CD4-positive, alpha-beta memory T cell (primary cell): Measurements from ENCODE around the gene LINGO1. TPM values are rescaled to one million over a fixed set of nuclear protein-coding genes. Genes with fewer than 3 reads are reported as not detected.

Source experiments
- CTCF ChIA-PET: fragments of 350-600 bp; sonication (Branson Sonifier 250); formaldehyde crosslinking; loops from one replicate; lab custom pipeline; 2021; ENCODE audit warnings: inconsistent platforms; ENCODE audit not compliant: partially characterized antibody; lab: Charles Lee
- POLR2A ChIA-PET: fragments of 350-600 bp; sonication (Branson Sonifier 250); formaldehyde crosslinking; loops from one replicate; lab custom pipeline; 2021; ENCODE audit not compliant: partially characterized antibody; lab: Charles Lee
- DNase-seq, 5 donors: peaks; one replicate each; pipeline versions ENCODE4 v3.0.0 to v3.0.0-alpha.2; 2020 to 2022; ENCODE audit warnings: mixed read lengths in 1 of 5
- H3K27ac ChIP-seq: one replicate; pipeline ENCODE4 v1.7.0; 2013; ENCODE audit warnings: low read depth, low read length
- H3K27me3 ChIP-seq: 2 replicates; pipeline ENCODE4 v1.7.0; 2013; ENCODE audit warnings: mild to moderate bottlenecking, low read length, moderate library complexity; ENCODE audit not compliant: insufficient read depth
- H3K36me3 ChIP-seq: 2 replicates; pipeline ENCODE4 v1.7.0; 2013; ENCODE audit warnings: mild to moderate bottlenecking, low read length, moderate library complexity; ENCODE audit not compliant: insufficient read depth
- H3K4me1 ChIP-seq: 2 replicates; pipeline ENCODE4 v1.7.0; 2013; ENCODE audit warnings: mild to moderate bottlenecking, low read length, moderate library complexity; ENCODE audit not compliant: insufficient read depth
- H3K4me3 ChIP-seq, 2 donors: one replicate each; pipeline ENCODE4 v1.7.0; 2013; ENCODE audit warnings: low read length in 2 of 2, mild to moderate bottlenecking in 1 of 2
- H3K9me3 ChIP-seq, 2 donors: one replicate each; pipeline ENCODE4 v1.7.0; 2013; ENCODE audit warnings: low read length in 2 of 2, control low read depth in 1 of 2; ENCODE audit not compliant: control insufficient read depth in 1 of 2
- H3K27ac Mint-ChIP-seq, 7 donors: one replicate each; pipeline ENCODE4 v1.8.0; 2020 to 2021; ENCODE audit warnings: mixed read lengths in 7 of 7, mild to moderate bottlenecking in 6 of 7, inconsistent platforms in 3 of 7, moderate library complexity in 3 of 7
- H3K27me3 Mint-ChIP-seq, 2 donors: one replicate each; pipeline ENCODE4 v1.8.0; 2020 to 2021; ENCODE audit warnings: mixed read lengths in 2 of 2
- H3K36me3 Mint-ChIP-seq, 2 donors: one replicate each; pipeline ENCODE4 v1.8.0; 2020 to 2021; ENCODE audit warnings: mixed read lengths in 2 of 2, inconsistent platforms in 1 of 2, mild to moderate bottlenecking in 1 of 2
- H3K4me1 Mint-ChIP-seq, 4 donors: one replicate each; pipeline ENCODE4 v1.8.0; 2020 to 2021; ENCODE audit warnings: mixed read lengths in 4 of 4, mild to moderate bottlenecking in 1 of 4
- H3K4me3 Mint-ChIP-seq, 8 donors: one replicate each; pipeline ENCODE4 v1.8.0; 2020 to 2021; ENCODE audit warnings: mixed read lengths in 8 of 8, mild to moderate bottlenecking in 7 of 8, moderate library complexity in 6 of 8, inconsistent platforms in 3 of 8
- H3K9me3 Mint-ChIP-seq, 8 donors: one replicate each; pipeline ENCODE4 v1.8.0; 2020 to 2021; ENCODE audit warnings: mixed read lengths in 8 of 8, mild to moderate bottlenecking in 5 of 8, inconsistent platforms in 3 of 8, moderate library complexity in 1 of 8
- intact Hi-C: fragments of 100-400 bp; cut with micrococcal nuclease; formaldehyde crosslinking; loops from one replicate; pipeline ENCODE4 v1.15.1; 2023
- polyA plus RNA-seq, 2 donors: library from polyadenylated mRNA; unstranded; fragments of 300-500 nt; fragmentation: Illumina TruSeq; gene quantifications; one replicate each; pipeline ENCODE4 v1.2.3, GENCODE V29; 2021
- total RNA-seq, 2 experiments: library from RNA; stranded (reverse); gene quantifications; one replicate each; pipeline ENCODE4 v1.2.3, GENCODE V29; 2021

Gene LINGO1
- total and polyA plus RNA-seq, 4 experiments from 2014 or later = not detected

DNA sequence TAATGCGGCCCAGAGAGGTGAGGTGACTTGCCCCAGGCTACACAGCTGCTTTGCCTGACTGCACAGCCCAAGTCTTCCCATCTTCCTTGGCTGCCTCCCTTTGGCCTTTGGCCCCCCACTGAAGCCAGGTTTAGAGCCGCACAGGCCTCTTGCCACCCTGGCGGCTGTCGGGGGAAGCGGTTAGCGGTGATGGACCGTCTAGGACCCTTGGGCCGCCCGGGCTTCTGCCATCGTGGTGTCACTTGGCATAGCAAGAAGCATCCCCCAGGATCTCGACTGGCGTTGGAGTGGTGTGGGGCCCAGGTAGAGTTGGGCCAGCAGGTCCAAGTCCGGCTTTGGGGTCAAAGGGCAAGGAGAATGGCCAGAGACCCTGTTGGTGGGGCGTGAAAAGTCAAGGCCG lies 61.0 kb downstream of the LINGO1 start:
- no peak overlapping the region for H3K4me3 ChIP-seq
- Mint-ChIP-seq H3K4me1 (peaks cover 0 to 3% (median 0%) of the 10 kb centered on the region in 4 donors), H3K27ac (no peak overlapping the region), H3K27me3 (no peaks in the 10 kb centered on the region), H3K4me3 (no peak overlapping the region), H3K9me3 (peaks cover 0 to 2% (median 0%) of the 10 kb centered on the region in 8 donors), H3K36me3 (no peaks in the 10 kb centered on the region)
- H3K36me3 ChIP-seq = no peaks in the 10 kb centered on the region
- no peak for DNase-seq
- ChIA-PET POLR2A (no interaction called here), CTCF (no interaction called here)
- intact Hi-C loops = no loop called here
- H3K27me3 ChIP-seq = no peaks in the 10 kb centered on the region
- no peaks in the 10 kb centered on the region for H3K9me3 ChIP-seq
- H3K27ac ChIP-seq = no peak overlapping the region
- H3K4me1 ChIP-seq = no peaks in the 10 kb centered on the region

DNA sequence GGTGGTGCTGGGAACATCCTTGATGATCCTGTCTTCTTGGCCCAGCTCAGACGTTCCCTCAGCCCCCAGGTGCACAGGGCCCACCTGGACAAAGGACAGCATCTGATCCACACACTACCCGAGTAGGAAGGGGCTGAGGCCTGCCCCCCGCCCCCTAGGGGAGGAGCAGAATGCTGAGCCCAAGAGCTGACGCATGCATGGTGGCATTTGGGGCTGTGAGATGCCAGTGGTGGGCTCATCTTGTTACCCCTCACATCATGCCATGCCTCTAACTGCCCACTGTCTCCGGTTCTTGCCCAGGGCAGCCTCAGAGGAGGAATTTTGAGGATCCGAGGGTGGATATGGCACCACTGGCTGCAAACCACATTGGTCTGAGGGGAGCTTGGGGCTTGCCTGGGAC lies 61.5 kb downstream of the LINGO1 start:
- POLR2A ChIA-PET = no interaction called here
- Mint-ChIP-seq H3K36me3 (no peaks in the 10 kb centered on the region), H3K4me3 (no peak overlapping the region), H3K27me3 (no peaks in the 10 kb centered on the region), H3K9me3 (peaks cover 0 to 2% (median 0%) of the 10 kb centered on the region in 8 donors), H3K27ac (no peak overlapping the region), H3K4me1 (peaks cover 0 to 3% (median 0%) of the 10 kb centered on the region in 4 donors)
- Histone ChIP-seq H3K27me3 (no peaks in the 10 kb centered on the region), H3K4me1 (no peaks in the 10 kb centered on the region), H3K27ac (no peak overlapping the region), H3K9me3 (no peaks in the 10 kb centered on the region), H3K4me3 (no peak overlapping the region), H3K36me3 (no peaks in the 10 kb centered on the region)
- intact Hi-C loops = no loop called here
- DNase-seq = no peak
- CTCF ChIA-PET = no interaction called here

- Mint-ChIP-seq H3K27me3 (no peaks in the 10 kb centered on the region), H3K4me3 (no peak overlapping the region), H3K27ac (peak overlapping the region in 1 of 7 donors; percentile 55), H3K4me1 (peaks cover 0 to 3% (median 0%) of the 10 kb centered on the region in 4 donors), H3K9me3 (no peaks in the 10 kb centered on the region), H3K36me3 (no peaks in the 10 kb centered on the region)
- Histone ChIP-seq H3K4me3 (no peak overlapping the region), H3K4me1 (no peaks in the 10 kb centered on the region), H3K9me3 (no peaks in the 10 kb centered on the region), H3K36me3 (no peaks in the 10 kb centered on the region), H3K27me3 (no peaks in the 10 kb centered on the region), H3K27ac (no peak overlapping the region)
- CTCF ChIA-PET = interaction anchor here (0.8 kb wide), 1 partner anchor 1009 kb away, joined by 3 read pairs; no protein-coding TSS in a partner anchor
- POLR2A ChIA-PET = no interaction called here
- intact Hi-C loops = no loop called here
- DNase-seq = no peak
Observed at GRCh38 chr15:77569729-77570125, 63.0 kb downstream of the LINGO1 start.

- no peaks in the 10 kb centered on the region for H3K4me1 ChIP-seq
- peaks cover 0 to 3% (median 0%) of the 10 kb centered on the region in 4 donors for H3K4me1 Mint-ChIP-seq
- no peak overlapping the region for H3K4me3 Mint-ChIP-seq
- intact Hi-C loops = no loop called here
- no peaks in the 10 kb centered on the region for H3K27me3 Mint-ChIP-seq
- H3K9me3 ChIP-seq = no peaks in the 10 kb centered on the region
- no peak overlapping the region for H3K27ac Mint-ChIP-seq
- POLR2A ChIA-PET = no interaction called here
- no peak overlapping the region for H3K27ac ChIP-seq
- CTCF ChIA-PET = no interaction called here
- H3K36me3 ChIP-seq = no peaks in the 10 kb centered on the region
- DNase-seq = no peak
- no peaks in the 10 kb centered on the region for H3K9me3 Mint-ChIP-seq
- H3K36me3 Mint-ChIP-seq = no peaks in the 10 kb centered on the region
- H3K4me3 ChIP-seq = no peak overlapping the region
- no peaks in the 10 kb centered on the region for H3K27me3 ChIP-seq
Observed at GRCh38 chr15:77568973-77569728, 63.6 kb downstream of the LINGO1 start.

GRCh38 chr15:77568014-77568972 lies 64.4 kb downstream of the LINGO1 start:
- Mint-ChIP-seq H3K4me3 (no peak overlapping the region), H3K4me1 (peaks cover 0 to 3% (median 0%) of the 10 kb centered on the region in 4 donors), H3K27ac (no peak overlapping the region), H3K27me3 (peaks cover 0 to 3% of the 10 kb centered on the region in 2 donors), H3K9me3 (no peaks in the 10 kb centered on the region), H3K36me3 (no peaks in the 10 kb centered on the region)
- POLR2A ChIA-PET = no interaction called here
- Histone ChIP-seq H3K4me3 (no peak overlapping the region), H3K27ac (no peak overlapping the region), H3K4me1 (no peaks in the 10 kb centered on the region), H3K27me3 (no peaks in the 10 kb centered on the region), H3K9me3 (no peaks in the 10 kb centered on the region), H3K36me3 (no peaks in the 10 kb centered on the region)
- no peak for DNase-seq
- CTCF ChIA-PET = no interaction called here
- intact Hi-C loops = no loop called here

DNA sequence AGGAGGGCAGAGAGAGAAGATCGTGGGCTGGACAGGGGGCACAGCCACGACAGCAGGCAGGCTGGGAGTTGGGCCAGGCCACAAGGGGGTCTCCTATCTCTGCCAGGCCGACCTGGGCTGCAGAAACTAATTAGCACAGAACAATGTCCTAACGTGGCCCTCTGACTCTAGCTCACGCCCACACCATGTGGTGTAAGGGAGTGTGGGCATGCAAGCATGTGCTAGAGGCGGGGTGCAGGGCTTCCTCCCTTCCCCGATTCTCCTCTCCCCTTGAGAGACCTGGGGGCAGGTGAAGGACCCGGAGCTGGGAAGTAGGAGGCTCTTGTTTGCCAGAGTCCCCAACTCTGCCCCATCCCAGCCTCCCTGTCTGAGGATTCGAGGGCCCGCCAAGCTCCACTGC lies 65.5 kb downstream of the LINGO1 start:
- H3K9me3 ChIP-seq = no peaks in the 10 kb centered on the region
- no peaks in the 10 kb centered on the region for H3K4me1 ChIP-seq
- POLR2A ChIA-PET = no interaction called here
- H3K27me3 ChIP-seq = no peaks in the 10 kb centered on the region
- no peaks in the 10 kb centered on the region for H3K9me3 Mint-ChIP-seq
- H3K4me3 Mint-ChIP-seq = no peak overlapping the region
- intact Hi-C loops = no loop called here
- CTCF ChIA-PET = no interaction called here
- H3K27ac Mint-ChIP-seq = no peak overlapping the region
- no peak for DNase-seq
- H3K4me3 ChIP-seq = no peak overlapping the region
- peaks cover 0 to 3% (median 0%) of the 10 kb centered on the region in 4 donors for H3K4me1 Mint-ChIP-seq
- no peaks in the 10 kb centered on the region for H3K36me3 ChIP-seq
- no peaks in the 10 kb centered on the region for H3K36me3 Mint-ChIP-seq
- peaks cover 0 to 3% of the 10 kb centered on the region in 2 donors for H3K27me3 Mint-ChIP-seq
- H3K27ac ChIP-seq = no peak overlapping the region

- Mint-ChIP-seq H3K4me3 (no peak overlapping the region), H3K4me1 (peaks cover 0 to 3% (median 0%) of the 10 kb centered on the region in 4 donors), H3K9me3 (no peaks in the 10 kb centered on the region), H3K27ac (peak overlapping the region in 1 of 7 donors; percentile 1), H3K36me3 (no peaks in the 10 kb centered on the region), H3K27me3 (peaks cover 0 to 9% of the 10 kb centered on the region in 2 donors)
- Histone ChIP-seq H3K4me3 (no peak overlapping the region), H3K36me3 (no peaks in the 10 kb centered on the region), H3K9me3 (no peaks in the 10 kb centered on the region), H3K27me3 (no peaks in the 10 kb centered on the region), H3K27ac (no peak overlapping the region), H3K4me1 (no peaks in the 10 kb centered on the region)
- ChIA-PET CTCF (no interaction called here), POLR2A (no interaction called here)
- DNase-seq = no peak
- intact Hi-C loops = no loop called here
Observed at GRCh38 chr15:77566092-77566491, 66.6 kb downstream of the LINGO1 start.
